Stimulated activated CD8-positive, alpha-beta memory T cell treated with anti-CD3 and anti-CD28 coated beads, Interleukin-12 subunit alpha, Interleukin-12 subunit beta, amount 100 ng/mL, for 24 hours (primary cell): ENCODE measurements around the gene PARN.

Experiments
- DNase-seq: peaks from one replicate; pipeline ENCODE4 v3.0.0-alpha.2; 2020; ENCODE audit errors: extremely low read depth

PARN gene

GRCh38 chr16:14529010-14529669, 100.9 kb downstream of the PARN start:
- no peak for DNase-seq

GRCh38 chr16:14528306-14528705, 101.8 kb downstream of the PARN start:
- no peak for DNase-seq

- no peak for DNase-seq
Observed at GRCh38 chr16:14527411-14528044, 102.5 kb downstream of the PARN start.

- DNase-seq, result no peak
Observed at GRCh38 chr16:14525596-14525995, 104.5 kb downstream of the PARN start.

GRCh38 chr16:14524979-14525378, 105.1 kb downstream of the PARN start:
- no peak for DNase-seq

- DNase-seq, result no peak
Observed at GRCh38 chr16:14523632-14524031, 106.4 kb downstream of the PARN start.

GRCh38 chr16:14522671-14523070, 107.4 kb downstream of the PARN start:
- DNase-seq, result no peak

GRCh38 chr16:14520753-14521152, 109.3 kb downstream of the PARN start:
- no peak for DNase-seq

GRCh38 chr16:14514967-14515366, 115.1 kb downstream of the PARN start:
- DNase-seq, result no peak

- no peak for DNase-seq
Observed at GRCh38 chr16:14513389-14514107, 116.5 kb downstream of the PARN start.

GRCh38 chr16:14511800-14512135, 118.3 kb downstream of the PARN start:
- no peak for DNase-seq

GRCh38 chr16:14510939-14511799, 118.9 kb downstream of the PARN start:
- no peak for DNase-seq

GRCh38 chr16:14510581-14510938, 119.5 kb downstream of the PARN start:
- DNase-seq, result no peak

- DNase-seq, result no peak
Observed at GRCh38 chr16:14509675-14510132, 120.4 kb downstream of the PARN start.

GRCh38 chr16:14509055-14509454, 121.0 kb downstream of the PARN start:
- no peak for DNase-seq

GRCh38 chr16:14505846-14506245, 124.2 kb downstream of the PARN start:
- DNase-seq, result no peak

- DNase-seq, result no peak
Observed at GRCh38 chr16:14502932-14503741, 126.9 kb downstream of the PARN start.

- no peak for DNase-seq
Observed at GRCh38 chr16:14502256-14502875, 127.7 kb downstream of the PARN start.

GRCh38 chr16:14501331-14502255, 128.5 kb downstream of the PARN start:
- no peak for DNase-seq

GRCh38 chr16:14500791-14501190, 129.3 kb downstream of the PARN start:
- no peak for DNase-seq
